GM12878 (cell line): Measurements from ENCODE around the gene PSMD8. TPM values are rescaled to one million over a fixed set of nuclear protein-coding genes. Genes with fewer than 3 reads are reported as not detected.

ENCODE experiments used
- ATAC-seq: fragments of 200-7000 bp; cut with Tn5 transposase; 3 replicates; pipeline ENCODE4 v1.9.1; 2020; ENCODE audit warnings: mild to moderate bottlenecking, moderate library complexity
- BruUV-seq: library from RNA; stranded (reverse); fragments of 400-500 nt; replicated peaks from 2 replicates; lab custom pipeline; 2021; lab: Mats Ljungman, UMichigan
- CTCF ChIA-PET: fragments of 300-600 bp; sonication (Branson Sonifier 250); formaldehyde crosslinking; extraction: SDS; loops from one replicate; lab custom pipeline; 2021; ENCODE audit warnings: inconsistent platforms; lab: Yijun Ruan, JAX
- POLR2A ChIA-PET: fragments of 350-600 bp; formaldehyde crosslinking; extraction: SDS; loops from one replicate; lab custom pipeline; 2021; ENCODE audit warnings: inconsistent platforms; lab: Charles Lee
- RAD21 ChIA-PET: fragments of 300-600 bp; sonication (Branson Sonifier 250); formaldehyde crosslinking; loops from one replicate; lab custom pipeline; 2023; ENCODE audit warnings: antibody characterized with exemption; ENCODE audit not compliant: unreplicated experiment; lab: Charles Lee
- SMC1A ChIA-PET: fragments of 300-600 bp; sonication (Branson Sonifier 250); formaldehyde crosslinking; loops from one replicate; lab custom pipeline; 2023; ENCODE audit not compliant: unreplicated experiment, uncharacterized antibody; lab: Charles Lee
- DNase-seq: peaks from one replicate; pipeline ENCODE4 v3.0.0-alpha.2; 2011; ENCODE audit warnings: low read depth, low spot score
- FAIRE-seq: peaks from 3 replicates; lab custom pipeline; 2011; peaks lifted over from hg19 to GRCh38; lab: Jason Lieb, UNC
- H2AFZ ChIP-seq: 2 replicates; pipeline ENCODE4 v1.6.0; 2011; ENCODE audit warnings: low read depth, low read length, control low read depth; ENCODE audit not compliant: control insufficient read depth
- H3K27ac ChIP-seq: 2 replicates; pipeline ENCODE4 v1.5.1; 2011; ENCODE audit warnings: control low read depth; ENCODE audit not compliant: control insufficient read depth, insufficient read depth
- H3K27me3 ChIP-seq, 2 experiments: replicated peaks in 1 of 2; 2 replicates each; pipeline versions ENCODE4 v1.6.0 to v1.6.1; 2011; ENCODE audit warnings: low read length in 1 of 2; ENCODE audit not compliant: control insufficient read depth in 2 of 2, insufficient read depth in 2 of 2
- H3K36me3 ChIP-seq, 2 experiments: 2 replicates each; pipeline ENCODE4 v1.5.1; 2011; ENCODE audit warnings: low read length in 1 of 2; ENCODE audit not compliant: control insufficient read depth in 2 of 2, insufficient read depth in 2 of 2
- H3K4me1 ChIP-seq: 2 replicates; pipeline ENCODE4 v1.6.1; 2011; ENCODE audit warnings: mild to moderate bottlenecking, low read length, moderate library complexity, mixed read lengths; ENCODE audit not compliant: control insufficient read depth, insufficient read depth
- H3K4me2 ChIP-seq: 2 replicates; pipeline ENCODE4 v1.6.0; 2011; ENCODE audit warnings: control low read depth; ENCODE audit not compliant: control insufficient read depth, insufficient read depth
- H3K4me3 ChIP-seq: fragments of 200-600 bp; sonication (generic); 2 replicates; pipeline ENCODE4 v1.5.1; 2016
- H3K79me2 ChIP-seq: 2 replicates; pipeline ENCODE4 v1.6.0; 2011; ENCODE audit warnings: low read length; ENCODE audit not compliant: control insufficient read depth, insufficient read depth
- H3K9ac ChIP-seq: 2 replicates; pipeline ENCODE4 v1.8.0; 2011; ENCODE audit warnings: low read length, control low read depth, mixed read lengths; ENCODE audit not compliant: control insufficient read depth, insufficient read depth
- H3K9me3 ChIP-seq: replicated peaks from 3 replicates; pipeline ENCODE4 v1.5.1; 2011; ENCODE audit warnings: mild to moderate bottlenecking, low read length; ENCODE audit not compliant: control insufficient read depth, insufficient read depth
- H4K20me1 ChIP-seq: 2 replicates; pipeline ENCODE4 v1.6.0; 2011; ENCODE audit not compliant: control insufficient read depth, insufficient read depth
- BHLHE40 ChIP-seq, 2 experiments: fragments of 450-650 bp in 1 of 2; IDR thresholded peaks; 2 replicates each; pipeline ENCODE4 v1.6.1; 2011 to 2017; ENCODE audit warnings: low read depth in 2 of 2, borderline replicate concordance in 1 of 2, improper control_type of control experiment in 1 of 2, low read length in 1 of 2, mild to moderate bottlenecking in 1 of 2
- BMI1 ChIP-seq: fragments of 450-650 bp; IDR thresholded peaks from 2 replicates; pipeline ENCODE4 v1.6.1; 2016; ENCODE audit warnings: mild to moderate bottlenecking, moderate library complexity, borderline replicate concordance
- CHD2 ChIP-seq: IDR thresholded peaks from 2 replicates; pipeline ENCODE4 v1.6.1; 2011; ENCODE audit warnings: low read depth, low read length, improper control_type of control experiment, borderline replicate concordance
- CHD4 ChIP-seq: fragments of 200-600 bp; sonication (generic); IDR thresholded peaks from 2 replicates; pipeline ENCODE4 v1.6.1; 2016; ENCODE audit warnings: mild to moderate bottlenecking
- HSF1 ChIP-seq: fragments of 150-350 bp; IDR thresholded peaks from 2 replicates; pipeline ENCODE4 v1.6.1; 2014; ENCODE audit warnings: mild to moderate bottlenecking, low read depth, low read length
- MLLT1 ChIP-seq: fragments of 450-650 bp; IDR thresholded peaks from 2 replicates; pipeline ENCODE4 v1.6.1; 2016; ENCODE audit warnings: mild to moderate bottlenecking
- MYB ChIP-seq: fragments of 150-350 bp; IDR thresholded peaks from 2 replicates; pipeline ENCODE4 v1.6.1; 2014; ENCODE audit warnings: mild to moderate bottlenecking, low read depth, low read length, borderline replicate concordance
- NKRF ChIP-seq: fragments of 450-650 bp; conservative IDR thresholded peaks from 2 replicates; pipeline ENCODE4 v1.6.1; 2017; ENCODE audit warnings: mild to moderate bottlenecking, moderate library complexity
- PAX8 ChIP-seq: fragments of 450-650 bp; IDR thresholded peaks from 2 replicates; pipeline ENCODE4 v1.6.1; 2017; ENCODE audit warnings: mild to moderate bottlenecking, moderate library complexity
- RAD51 ChIP-seq: fragments of 450-650 bp; IDR thresholded peaks from 2 replicates; pipeline ENCODE4 v1.6.1; 2016; ENCODE audit warnings: moderate library complexity, mild to moderate bottlenecking, inconsistent platforms
- REST ChIP-seq: IDR thresholded peaks from 2 replicates; pipeline ENCODE4 v1.6.1; 2012; ENCODE audit warnings: mild to moderate bottlenecking, low read depth, low read length
- SMAD5 ChIP-seq: IDR thresholded peaks from 2 replicates; pipeline ENCODE4 v1.6.1; 2016; ENCODE audit warnings: antibody characterized with exemption, low read depth
- SREBF1 ChIP-seq: IDR thresholded peaks from 2 replicates; pipeline ENCODE4 v1.6.1; 2012; ENCODE audit warnings: mild to moderate bottlenecking, low read length
- ZBED1 ChIP-seq: IDR thresholded peaks from 2 replicates; pipeline ENCODE4 v1.6.1; 2016; ENCODE audit warnings: borderline replicate concordance
- ZNF24 ChIP-seq: fragments of 450-650 bp; IDR thresholded peaks from 2 replicates; pipeline ENCODE4 v1.6.1; 2017; ENCODE audit warnings: antibody characterized with exemption, mild to moderate bottlenecking
- WGBS: methylation state at CpG from one replicate; pipeline ENCODE4 v1.1.6; 2016; ENCODE audit warnings: low lambda C conversion rate; ENCODE audit not compliant: insufficient replicate concordance, insufficient coverage; ENCODE audit errors: missing lambda C conversion rate; 5-methylcytosine and 5-hydroxymethylcytosine counted together
- in situ Hi-C: fragments of 300-500 bp; cut with MboI; formaldehyde crosslinking; loops from 9 replicates; pipeline ENCODE4 v1.14.3; 2018; ENCODE audit warnings: mixed read lengths
- intact Hi-C: fragments of 100-400 bp; cut with micrococcal nuclease; formaldehyde crosslinking; loops from one replicate; pipeline ENCODE4 v1.14.2; 2022; ENCODE audit not compliant: unreplicated experiment
- polyA plus RNA-seq, 11 experiments: library from polyadenylated mRNA; depleted of rRNA in 4 of 11; unstranded in 6 of 11; stranded (reverse) in 5 of 11; fragments of >200 nt; fragmentation: Nextera tagmentation in 4 of 11; fragmentation: Illumina TruSeq in 1 of 11; extraction: Ambion mirVana in 4 of 11; extraction: Trizol in 1 of 11; gene quantifications; 1 replicate in 1 of 11; 2 replicates in 10 of 11; pipeline versions ENCODE4 v1.2.1 to v1.2.3, GENCODE V29; 2011 to 2016; ENCODE audit warnings: inconsistent platforms in 2 of 11, missing spikeins in 2 of 11, low read depth in 1 of 11
- total RNA-seq, 4 experiments: library from RNA; depleted of rRNA in 3 of 4; stranded (reverse); fragments of >200 nt in 3 of 4; fragmentation: Illumina TruSeq in 1 of 4; extraction: Trizol in 1 of 4; gene quantifications; 2 replicates each; pipeline versions ENCODE4 v1.2.1 to v1.2.3, GENCODE V29; 2013 to 2021

Gene PSMD8
- total and polyA plus RNA-seq, 10 of the 15 experiments (the other 5 are each of a cell fraction or from before 2014, with no cell fraction given), result 81.2 to 409 (median 268) TPM

GRCh38 chr19:38421856-38422255 is 47.5 kb downstream of the PSMD8 start:
- Histone ChIP-seq H4K20me1 (no peaks in the 10 kb centered on the region), H3K9me3 (no peaks in the 10 kb centered on the region), H3K79me2 (no peaks in the 10 kb centered on the region), H3K27me3 (no peaks in the 10 kb centered on the region; a peak in 1 of 4 replicates), H3K4me1 (peaks cover 20% of the 10 kb centered on the region), H3K9ac (no peak overlapping the region), H3K36me3 (no peaks in the 10 kb centered on the region), H3K4me3 (no peak overlapping the region), H3K27ac (no peak overlapping the region), H3K4me2 (no peak overlapping the region), H2AFZ (no peak overlapping the region)
- DNase-seq, result no peak
- 61% methylated on average over 14 of the region's 14 CpGs for WGBS
- SMC1A ChIA-PET, result no interaction called here
- FAIRE-seq, result no peak
- intact Hi-C loops, result no loop called here
- in situ Hi-C loops, result loop anchor here (25.0 kb wide), 1 partner anchor 215 kb away; the partner anchor contains the start of gene ACTN4
- RAD21 ChIA-PET, result interaction anchor here (1.0 kb wide), 1 partner anchor 19 kb away, joined by 3 read pairs; the partner anchor contains the start of gene FAM98C
- ATAC-seq, result no peak
- BruUV-seq, result no TSS peak
- POLR2A ChIA-PET, result no interaction called here
- CTCF ChIA-PET, result no interaction called here
- no peak for TF ChIP-seq ZNF24
- no peak for TF ChIP-seq REST
- TF ChIP-seq ZBED1, result no peak
- TF ChIP-seq SREBF1, result no peak
- TF ChIP-seq CHD2, result no peak
- no peak for TF ChIP-seq NKRF
- no peak for TF ChIP-seq BHLHE40 (IDR thresholded peaks at IDR 0.05; ENCODE audit: borderline replicate concordance in 1 of 2, low read depth in 2 of 2, low read length in 1 of 2)
- TF ChIP-seq MYB, result no peak
- no peak for TF ChIP-seq CHD4
- TF ChIP-seq RAD51, result no peak
- no peak for TF ChIP-seq BMI1
- TF ChIP-seq MLLT1, result no peak
- TF ChIP-seq SMAD5, result no peak
- no peak for TF ChIP-seq PAX8
- no peak for TF ChIP-seq HSF1
